PC-3 (cell line): ENCODE data around the gene CES5A. TPM values are rescaled to one million over a fixed set of nuclear protein-coding genes. Genes with fewer than 3 reads are reported as not detected.
"Not testable (repeated sequence)": the region's sequence is repeated elsewhere in the genome, so short reads cannot be mapped to it uniquely, and the experiment has no call there.

Source experiments
- ATAC-seq: fragments of 200-7000 bp; cut with Tn5 transposase; 2 replicates; pipeline ENCODE4 v1.9.1; 2020; ENCODE audit warnings: mild to moderate bottlenecking, moderate library complexity
- BruUV-seq: library from RNA; stranded (reverse); fragments of 400-500 nt; replicated peaks from 2 replicates; lab custom pipeline; 2021; lab: Mats Ljungman, UMichigan
- CTCF ChIA-PET: fragments of 300-600 bp; sonication (Branson Sonifier 250); formaldehyde crosslinking; loops from one replicate; lab custom pipeline; 2022; ENCODE audit warnings: antibody characterized with exemption; lab: Charles Lee
- POLR2A ChIA-PET: fragments of 300-600 bp; sonication (Branson Sonifier 250); formaldehyde crosslinking; loops from one replicate; lab custom pipeline; 2022; ENCODE audit warnings: antibody characterized with exemption; ENCODE audit not compliant: unreplicated experiment; lab: Charles Lee
- DNase-seq: peaks from one replicate; pipeline ENCODE4 v3.0.0-alpha.2; 2015
- H2AFZ ChIP-seq: fragments of 300-600 bp; sonication (generic); 2 replicates; pipeline ENCODE4 v1.6.0; 2016; ENCODE audit warnings: antibody characterized with exemption, low read length
- H3F3A ChIP-seq: fragments of 300-600 bp; sonication (generic); one replicate; pipeline ENCODE4 v1.6.0; 2017; ENCODE audit warnings: antibody characterized with exemption, low read length, control low read depth, mild to moderate bottlenecking; ENCODE audit not compliant: unreplicated experiment
- H3K27ac ChIP-seq: fragments of 300-600 bp; sonication (generic); 2 replicates; pipeline ENCODE4 v1.5.1; 2016; ENCODE audit warnings: mild to moderate bottlenecking, low read length
- H3K27me3 ChIP-seq: fragments of 300-600 bp; sonication (generic); 2 replicates; pipeline ENCODE4 v1.6.1; 2016; ENCODE audit warnings: low read length, mixed read lengths
- H3K36me3 ChIP-seq: fragments of 300-600 bp; sonication (generic); 2 replicates; pipeline ENCODE4 v1.6.1; 2016; ENCODE audit warnings: low read depth, mixed run types, low read length, mixed read lengths
- H3K4me1 ChIP-seq: fragments of 300-600 bp; sonication (generic); 2 replicates; pipeline ENCODE4 v1.5.1; 2016; ENCODE audit warnings: low read length; ENCODE audit not compliant: insufficient read depth
- H3K4me2 ChIP-seq: fragments of 300-600 bp; sonication (generic); 2 replicates; pipeline ENCODE4 v1.6.0; 2016; ENCODE audit warnings: low read length
- H3K4me3 ChIP-seq: fragments of 300-600 bp; sonication (generic); 2 replicates; pipeline ENCODE4 v1.5.1; 2016; ENCODE audit warnings: mild to moderate bottlenecking, low read length, mixed read lengths
- H3K79me2 ChIP-seq: fragments of 300-600 bp; sonication (generic); 2 replicates; pipeline ENCODE4 v1.6.1; 2017; ENCODE audit warnings: low read length, mixed read lengths
- H3K9ac ChIP-seq: fragments of 300-600 bp; sonication (generic); 2 replicates; pipeline ENCODE4 v1.6.0; 2016; ENCODE audit warnings: mild to moderate bottlenecking, low read length
- H3K9me2 ChIP-seq: fragments of 300-600 bp; sonication (generic); replicated peaks from 2 replicates; pipeline ENCODE4 v1.6.1; 2016; ENCODE audit warnings: mixed run types, low read length, mixed read lengths
- H3K9me3 ChIP-seq: fragments of 300-600 bp; sonication (generic); 2 replicates; pipeline ENCODE4 v1.6.1; 2016; ENCODE audit warnings: low read length, mixed read lengths
- H4K20me1 ChIP-seq: fragments of 300-600 bp; sonication (generic); 2 replicates; pipeline ENCODE4 v1.6.1; 2016; ENCODE audit warnings: low read length, mixed read lengths
- EZH2 ChIP-seq: fragments of 300-600 bp; sonication (generic); IDR thresholded peaks from one replicate; pipeline ENCODE4 v1.6.1; 2017; ENCODE audit warnings: antibody characterized with exemption, mild to moderate bottlenecking, low read length; ENCODE audit not compliant: unreplicated experiment
- EZH2phosphoT487 ChIP-seq: fragments of 300-600 bp; sonication (generic); IDR thresholded peaks from 2 replicates; pipeline ENCODE4 v1.6.1; 2018; ENCODE audit warnings: mild to moderate bottlenecking, antibody characterized with exemption, low read length, borderline replicate concordance
- intact Hi-C: fragments of 100-400 bp; cut with micrococcal nuclease; formaldehyde crosslinking; loops from 2 replicates; pipeline ENCODE4 v1.9.0; 2023
- total RNA-seq: library from RNA; depleted of rRNA; stranded (reverse); fragments of >200 nt; gene quantifications from 2 replicates; pipeline ENCODE4 v1.2.3, GENCODE V29; 2014
- TF ChIP-seq, protein P1 (sequence below): fragments of 300-600 bp; sonication (generic); conservative IDR thresholded peaks from 2 replicates; pipeline ENCODE4 v1.5.1; 2017; ENCODE audit warnings: antibody characterized with exemption, low read depth, mild to moderate bottlenecking, low read length

CES5A gene
- total RNA-seq, 1 experiment from 2014 or later: not detected

DNA sequence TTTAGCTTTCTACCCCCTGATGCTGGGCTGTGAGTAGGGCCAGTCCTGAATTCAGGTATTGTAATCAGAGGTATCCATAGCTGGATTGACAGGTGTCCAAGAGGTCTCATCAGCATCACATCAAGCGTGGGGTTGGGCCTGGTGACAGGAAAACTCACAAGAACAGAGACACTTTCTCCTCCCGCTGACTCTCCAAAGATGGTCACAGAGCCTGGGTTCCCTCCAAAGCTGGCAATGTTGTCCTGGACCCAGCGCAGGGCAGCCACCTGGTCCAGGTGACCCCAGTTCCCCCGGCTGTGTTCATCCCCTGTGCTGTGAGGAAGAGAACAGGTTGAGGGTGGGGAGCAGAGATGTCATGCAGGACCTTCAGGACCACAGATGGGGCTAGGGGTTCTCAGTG lies 54.0 kb downstream of the CES5A start:
- BruUV-seq: no TSS peak
- no peak overlapping the region for H3K4me3 ChIP-seq

DNA sequence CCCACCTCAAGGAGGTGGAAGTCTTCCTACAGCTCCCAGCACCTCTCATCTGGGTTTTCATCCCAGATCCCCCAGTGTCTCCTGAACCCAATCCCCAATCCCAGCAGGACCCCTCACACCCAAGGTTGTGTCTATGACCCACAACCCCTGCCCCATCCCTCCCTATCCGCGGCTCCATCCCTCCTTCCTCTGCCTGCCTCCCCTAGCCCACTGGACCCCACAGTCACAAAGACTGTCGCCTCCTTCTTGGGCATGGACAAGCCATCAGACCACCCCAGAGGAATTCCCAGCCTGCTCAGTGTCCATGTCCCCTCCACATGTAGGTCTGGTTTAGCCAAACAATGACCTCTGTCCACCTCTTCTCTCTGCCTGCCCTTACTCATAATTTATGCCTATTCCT lies 54.6 kb downstream of the CES5A start:
- intact Hi-C loops: no loop called here
- Histone ChIP-seq H3K9me2 (no peaks in the 10 kb centered on the region), H3F3A (no peaks in the 10 kb centered on the region), H3K4me1 (no peaks in the 10 kb centered on the region), H3K79me2 (no peaks in the 10 kb centered on the region), H3K27ac (no peak overlapping the region), H3K4me2 (no peak overlapping the region), H3K9me3 (no peaks in the 10 kb centered on the region), H3K4me3 (no peak overlapping the region), H3K27me3 (no peaks in the 10 kb centered on the region), H4K20me1 (no peaks in the 10 kb centered on the region), H3K36me3 (no peaks in the 10 kb centered on the region), H3K9ac (no peak overlapping the region), H2AFZ (no peak overlapping the region)
- no peak for TF ChIP-seq EZH2
- TF ChIP-seq, protein P1, sequence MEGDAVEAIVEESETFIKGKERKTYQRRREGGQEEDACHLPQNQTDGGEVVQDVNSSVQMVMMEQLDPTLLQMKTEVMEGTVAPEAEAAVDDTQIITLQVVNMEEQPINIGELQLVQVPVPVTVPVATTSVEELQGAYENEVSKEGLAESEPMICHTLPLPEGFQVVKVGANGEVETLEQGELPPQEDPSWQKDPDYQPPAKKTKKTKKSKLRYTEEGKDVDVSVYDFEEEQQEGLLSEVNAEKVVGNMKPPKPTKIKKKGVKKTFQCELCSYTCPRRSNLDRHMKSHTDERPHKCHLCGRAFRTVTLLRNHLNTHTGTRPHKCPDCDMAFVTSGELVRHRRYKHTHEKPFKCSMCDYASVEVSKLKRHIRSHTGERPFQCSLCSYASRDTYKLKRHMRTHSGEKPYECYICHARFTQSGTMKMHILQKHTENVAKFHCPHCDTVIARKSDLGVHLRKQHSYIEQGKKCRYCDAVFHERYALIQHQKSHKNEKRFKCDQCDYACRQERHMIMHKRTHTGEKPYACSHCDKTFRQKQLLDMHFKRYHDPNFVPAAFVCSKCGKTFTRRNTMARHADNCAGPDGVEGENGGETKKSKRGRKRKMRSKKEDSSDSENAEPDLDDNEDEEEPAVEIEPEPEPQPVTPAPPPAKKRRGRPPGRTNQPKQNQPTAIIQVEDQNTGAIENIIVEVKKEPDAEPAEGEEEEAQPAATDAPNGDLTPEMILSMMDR: no peak
- no peak for TF ChIP-seq EZH2phosphoT487
- ChIA-PET POLR2A (no interaction called here), CTCF (no interaction called here)
- ATAC-seq: no peak
- DNase-seq: no peak
- BruUV-seq: no TSS peak

More for the DNA sequence above, 54.0 kb downstream of the CES5A start:
- H3K9me3 ChIP-seq: no peaks in the 10 kb centered on the region
- no peaks in the 10 kb centered on the region for H3K9me2 ChIP-seq
- CTCF ChIA-PET: no interaction called here
- intact Hi-C loops: no loop called here
- H3K9ac ChIP-seq: no peak overlapping the region
- no peak overlapping the region for H3K27ac ChIP-seq
- H4K20me1 ChIP-seq: no peaks in the 10 kb centered on the region
- POLR2A ChIA-PET: no interaction called here
- no peak overlapping the region for H2AFZ ChIP-seq
- TF ChIP-seq EZH2: no peak
- no peak for TF ChIP-seq EZH2phosphoT487
- TF ChIP-seq, protein P1: no peak
- H3K36me3 ChIP-seq: no peaks in the 10 kb centered on the region
- no peaks in the 10 kb centered on the region for H3K4me1 ChIP-seq
- DNase-seq (no peak), ATAC-seq (no peak)
- H3K27me3 ChIP-seq: no peaks in the 10 kb centered on the region
- no peaks in the 10 kb centered on the region for H3F3A ChIP-seq
- no peak overlapping the region for H3K4me2 ChIP-seq
- no peaks in the 10 kb centered on the region for H3K79me2 ChIP-seq

DNA sequence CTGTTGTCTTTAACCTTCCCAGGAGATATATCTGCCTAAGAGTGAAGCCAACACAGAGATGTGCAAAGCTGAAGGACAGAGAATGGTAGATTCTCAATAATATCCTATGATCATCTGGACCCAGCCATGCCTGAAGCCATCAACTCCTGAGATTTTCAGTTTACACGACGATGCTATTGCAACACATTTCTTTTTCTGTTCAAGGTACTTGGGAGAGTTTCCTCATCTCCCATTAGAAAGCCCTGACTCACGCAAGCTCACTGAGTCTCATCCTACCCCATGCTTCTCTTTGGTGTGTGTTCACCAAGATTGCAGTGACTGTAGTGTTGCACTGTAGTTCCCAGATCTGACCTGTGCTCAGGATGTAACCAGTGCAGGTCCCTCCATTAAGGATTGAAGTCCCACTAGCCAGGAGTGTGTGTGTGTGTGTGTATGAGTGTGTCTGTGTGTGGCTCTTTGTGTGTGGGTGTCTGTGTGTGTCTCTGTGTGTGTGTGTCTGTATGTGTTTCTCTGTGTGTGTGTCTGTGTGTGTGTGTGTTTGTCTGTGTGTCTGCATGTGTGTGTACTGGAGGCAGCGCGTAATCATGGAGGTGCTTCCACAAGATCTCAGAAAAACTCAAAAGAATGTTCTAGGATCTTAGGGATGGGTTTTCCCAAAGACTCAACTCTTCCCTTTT lies 57.8 kb downstream of the CES5A start:
- no peaks in the 10 kb centered on the region for H3K4me1 ChIP-seq
- no peak overlapping the region for H2AFZ ChIP-seq
- TF ChIP-seq EZH2phosphoT487: no peak
- TF ChIP-seq EZH2: no peak
- TF ChIP-seq, protein P1: no peak
- H3K9ac ChIP-seq: no peak overlapping the region
- no peaks in the 10 kb centered on the region for H3K79me2 ChIP-seq
- no peaks in the 10 kb centered on the region for H3K36me3 ChIP-seq
- ATAC-seq (no peak), DNase-seq (no peak)
- H3K4me2 ChIP-seq: no peak overlapping the region
- no peaks in the 10 kb centered on the region for H3F3A ChIP-seq
- no peaks in the 10 kb centered on the region for H3K9me3 ChIP-seq
- H3K4me3 ChIP-seq: no peak overlapping the region
- CTCF ChIA-PET: no interaction called here
- H3K27ac ChIP-seq: no peak overlapping the region
- H4K20me1 ChIP-seq: no peaks in the 10 kb centered on the region
- no peaks in the 10 kb centered on the region for H3K27me3 ChIP-seq
- POLR2A ChIA-PET: no interaction called here
- intact Hi-C loops: no loop called here
- no TSS peak for BruUV-seq
- H3K9me2 ChIP-seq: no peaks in the 10 kb centered on the region

DNA sequence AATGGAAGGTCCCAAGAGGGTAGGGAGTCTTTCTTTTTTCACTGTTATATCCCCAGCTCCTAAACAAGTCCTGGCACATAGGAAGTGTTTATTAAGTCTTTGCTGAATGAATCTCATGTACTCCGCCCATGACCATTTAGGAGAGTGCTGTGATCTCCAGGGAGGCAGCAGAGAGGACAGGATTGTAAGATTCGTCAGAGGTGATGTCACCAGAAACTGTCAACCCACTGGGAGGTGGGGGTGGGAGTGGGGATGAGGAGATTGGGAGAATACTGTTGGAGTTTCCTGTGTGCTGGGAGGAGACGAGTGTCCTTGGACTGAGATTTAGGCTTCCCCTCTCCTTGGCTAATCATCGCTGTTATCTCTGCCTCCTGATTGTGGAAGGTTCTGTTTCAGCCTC lies 59.0 kb downstream of the CES5A start:
- H3K36me3 ChIP-seq, POLR2A ChIA-PET, H3K27ac ChIP-seq, BruUV-seq, H3K79me2 ChIP-seq, CTCF ChIA-PET, H4K20me1 ChIP-seq, H3F3A ChIP-seq, ATAC-seq, H3K9ac ChIP-seq, H2AFZ ChIP-seq, intact Hi-C loops, H3K9me3 ChIP-seq, H3K4me2 ChIP-seq, H3K27me3 ChIP-seq, DNase-seq, H3K4me3 ChIP-seq, H3K9me2 ChIP-seq, H3K4me1 ChIP-seq: not testable (repeated sequence)
